K562 (cell line): ENCODE data around the gene AHSP. TPM values are rescaled to one million over a fixed set of nuclear protein-coding genes. Genes with fewer than 3 reads are reported as not detected.

Experiments used
- BHLHE40 ChIP-seq: IDR thresholded peaks from 2 replicates; pipeline ENCODE4 v1.6.1; 2011; ENCODE audit warnings: low read length, improper control_type of control experiment
- CCNT2 ChIP-seq: IDR thresholded peaks from 2 replicates; pipeline ENCODE4 v1.6.1; 2011; ENCODE audit warnings: borderline replicate concordance, low read depth, mild to moderate bottlenecking, moderate library complexity, mixed read lengths, low read length; ENCODE audit not compliant: insufficient read length; ENCODE audit errors: extremely low read depth
- EP300 ChIP-seq: IDR thresholded peaks from 2 replicates; pipeline ENCODE4 v1.6.1; 2012; ENCODE audit warnings: low read length, improper control_type of control experiment
- HNRNPLL ChIP-seq: fragments of 200-400 bp; formaldehyde crosslinking; IDR thresholded peaks from 2 replicates; pipeline ENCODE4 v1.6.1; 2017; ENCODE audit warnings: low read length, low read depth, mild to moderate bottlenecking; ENCODE audit not compliant: poor library complexity, severe bottlenecking
- JUND ChIP-seq, 2 experiments: IDR thresholded peaks; 2 replicates in 1 of 2; 3 replicates in 1 of 2; pipeline ENCODE4 v1.6.1; 2011; ENCODE audit warnings: borderline replicate concordance in 2 of 2, low read depth in 2 of 2, low read length in 2 of 2, improper control_type of control experiment in 1 of 2, missing biosample characterization in 1 of 2, missing genetic modification characterization in 1 of 2, missing genetic modification reagents in 1 of 2
- L3MBTL2 ChIP-seq: fragments of 450-650 bp; IDR thresholded peaks from 2 replicates; pipeline ENCODE4 v1.6.1; 2016; ENCODE audit warnings: mild to moderate bottlenecking, moderate library complexity
- MEIS2 ChIP-seq: fragments of 450-650 bp; IDR thresholded peaks from 2 replicates; pipeline ENCODE4 v1.6.1; 2014; ENCODE audit warnings: mild to moderate bottlenecking; ENCODE audit not compliant: partially characterized antibody
- MTA2 ChIP-seq: fragments of 450-650 bp; IDR thresholded peaks from 2 replicates; pipeline ENCODE4 v1.6.1; 2016; ENCODE audit warnings: low read depth
- NCOR1 ChIP-seq: fragments of 450-650 bp; IDR thresholded peaks from 2 replicates; pipeline ENCODE4 v1.6.1; 2016; ENCODE audit warnings: mild to moderate bottlenecking, moderate library complexity
- SMARCA4 ChIP-seq: fragments of 450-650 bp; IDR thresholded peaks from 2 replicates; pipeline ENCODE4 v1.6.1; 2016
- SMARCE1 ChIP-seq: fragments of 450-650 bp; IDR thresholded peaks from 2 replicates; pipeline ENCODE4 v1.7.1; 2016; ENCODE audit warnings: mild to moderate bottlenecking
- SMC3 ChIP-seq: conservative IDR thresholded peaks from 2 replicates; pipeline ENCODE4 v1.6.1; 2011; ENCODE audit warnings: low read depth, low read length, improper control_type of control experiment; ENCODE audit not compliant: insufficient read depth
- TCF3 ChIP-seq: sonication (generic); formaldehyde crosslinking; IDR thresholded peaks from 2 replicates; pipeline ENCODE4 v1.4.0; 2020; ENCODE audit warnings: mild to moderate bottlenecking, missing genetic modification reagents
- TEAD4 ChIP-seq, 2 experiments: sonication (generic) in 1 of 2; formaldehyde crosslinking in 1 of 2; IDR thresholded peaks; 2 replicates each; pipeline versions ENCODE4 v1.6.1 to v1.8.0; 2012 to 2022; ENCODE audit warnings: borderline replicate concordance in 1 of 2, inconsistent platforms in 1 of 2, low read length in 1 of 2, mild to moderate bottlenecking in 1 of 2, missing genetic modification reagents in 1 of 2
- TRIM24 ChIP-seq, 2 experiments: fragments of 450-650 bp; IDR thresholded peaks; 2 replicates each; pipeline ENCODE4 v1.6.1; 2016
- ZNF384 ChIP-seq: IDR thresholded peaks from 2 replicates; pipeline ENCODE4 v1.6.1; 2012; ENCODE audit warnings: low read depth, low read length, improper control_type of control experiment
- polyA plus RNA-seq, 8 experiments: library from polyadenylated mRNA; depleted of rRNA in 4 of 8; stranded (reverse) in 5 of 8; unstranded in 3 of 8; fragments of >200 nt; fragmentation: Nextera tagmentation in 2 of 8; fragmentation: Illumina TruSeq in 1 of 8; extraction: Ambion mirVana in 2 of 8; extraction: Trizol in 1 of 8; gene quantifications; 2 replicates each; pipeline versions ENCODE4 v1.2.1 to v1.2.3, GENCODE V29; 2011 to 2014; ENCODE audit warnings: inconsistent platforms in 1 of 8, missing spikeins in 1 of 8
- total RNA-seq, 7 experiments: library from RNA; depleted of rRNA in 6 of 7; stranded (reverse); fragments of >200 nt in 6 of 7; fragmentation: Illumina TruSeq in 2 of 7; extraction: Trizol in 2 of 7; gene quantifications; 2 replicates each; pipeline versions ENCODE4 v1.2.1 to v1.2.3, GENCODE V29; 2011 to 2021; ENCODE audit warnings: low replicate concordance in 1 of 7
- TF ChIP-seq, protein P1 (sequence below), 2 experiments: fragments of 450-650 bp in 1 of 2; sonication (generic) in 1 of 2; formaldehyde crosslinking in 1 of 2; IDR thresholded peaks; 2 replicates each; pipeline versions ENCODE4 v1.7.1 to v1.9.0; 2016 to 2022; ENCODE audit warnings: inconsistent platforms in 1 of 2, mild to moderate bottlenecking in 1 of 2, missing genetic modification reagents in 1 of 2
- TF ChIP-seq, protein P2 (sequence below): fragments of 250-450 bp; sonication (Bioruptor Pico); IDR thresholded peaks from 2 replicates; pipeline ENCODE4 v1.5.0; 2021

The AHSP gene
- total and polyA plus RNA-seq, 9 of the 15 experiments (the other 6 are each of a cell fraction or from before 2014, with no cell fraction given): 6.6 to 99.1 (median 25.8) TPM

DNA sequence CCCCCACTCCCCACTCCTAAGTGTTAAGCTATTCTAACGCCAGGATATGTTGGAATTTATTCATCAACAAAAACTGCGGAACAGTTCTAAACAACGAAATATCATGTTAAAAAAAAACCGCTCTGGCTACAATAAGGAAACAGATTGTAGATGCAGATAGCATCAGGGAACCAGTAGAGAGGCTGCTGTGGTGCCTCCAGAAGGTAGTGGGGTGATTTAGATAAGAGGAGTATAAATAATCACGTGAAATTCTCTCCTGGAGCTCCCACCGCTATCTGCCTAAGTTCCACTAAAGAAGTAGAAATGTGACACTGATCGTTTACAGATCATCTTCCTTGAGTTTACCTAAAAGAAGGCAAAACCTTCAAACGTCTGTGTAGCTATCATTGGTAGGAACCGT is 8.0 kb downstream of the AHSP start (continued):
- peak; percentile 78 for TF ChIP-seq ZNF384
- peak; percentile 65 for TF ChIP-seq TCF3
- peak; percentile 71 for TF ChIP-seq MTA2
- peak; percentile 46 for TF ChIP-seq MEIS2
- peak; percentile 79 for TF ChIP-seq BHLHE40
- TF ChIP-seq HNRNPLL: peak; percentile 78
- no peak for TF ChIP-seq JUND (IDR thresholded peaks at IDR 0.05; ENCODE audit: borderline replicate concordance, low read depth, low read length)
- TF ChIP-seq JUND (tag; IDR thresholded peaks at IDR 0.05; ENCODE audit: borderline replicate concordance, low read depth, low read length): no peak
- peak; percentile 77 for TF ChIP-seq EP300
- TF ChIP-seq TRIM24 (IDR thresholded peaks at IDR 0.05): 0 out of 4 replicates have a peak, but pooled peaks of 1 of the 2 experiments have one; percentile 34
- TF ChIP-seq SMARCA4: peak; percentile 68; the same call in 1 of the 2 replicates
- TF ChIP-seq SMARCE1: peak; percentile 63; the same call in 1 of the 2 replicates
- TF ChIP-seq L3MBTL2: 0 out of 2 replicates have a peak, but pooled peaks have one; percentile 37
- TF ChIP-seq NCOR1: peak; percentile 47
- peak; percentile 84 for TF ChIP-seq TEAD4 (IDR thresholded peaks at IDR 0.05; ENCODE audit: low read length)
- no peak for TF ChIP-seq TEAD4 (CRISPR knock-in tag; IDR thresholded peaks at IDR 0.05; ENCODE audit: borderline replicate concordance)
- no peak for TF ChIP-seq SMC3
- TF ChIP-seq, protein P1, sequence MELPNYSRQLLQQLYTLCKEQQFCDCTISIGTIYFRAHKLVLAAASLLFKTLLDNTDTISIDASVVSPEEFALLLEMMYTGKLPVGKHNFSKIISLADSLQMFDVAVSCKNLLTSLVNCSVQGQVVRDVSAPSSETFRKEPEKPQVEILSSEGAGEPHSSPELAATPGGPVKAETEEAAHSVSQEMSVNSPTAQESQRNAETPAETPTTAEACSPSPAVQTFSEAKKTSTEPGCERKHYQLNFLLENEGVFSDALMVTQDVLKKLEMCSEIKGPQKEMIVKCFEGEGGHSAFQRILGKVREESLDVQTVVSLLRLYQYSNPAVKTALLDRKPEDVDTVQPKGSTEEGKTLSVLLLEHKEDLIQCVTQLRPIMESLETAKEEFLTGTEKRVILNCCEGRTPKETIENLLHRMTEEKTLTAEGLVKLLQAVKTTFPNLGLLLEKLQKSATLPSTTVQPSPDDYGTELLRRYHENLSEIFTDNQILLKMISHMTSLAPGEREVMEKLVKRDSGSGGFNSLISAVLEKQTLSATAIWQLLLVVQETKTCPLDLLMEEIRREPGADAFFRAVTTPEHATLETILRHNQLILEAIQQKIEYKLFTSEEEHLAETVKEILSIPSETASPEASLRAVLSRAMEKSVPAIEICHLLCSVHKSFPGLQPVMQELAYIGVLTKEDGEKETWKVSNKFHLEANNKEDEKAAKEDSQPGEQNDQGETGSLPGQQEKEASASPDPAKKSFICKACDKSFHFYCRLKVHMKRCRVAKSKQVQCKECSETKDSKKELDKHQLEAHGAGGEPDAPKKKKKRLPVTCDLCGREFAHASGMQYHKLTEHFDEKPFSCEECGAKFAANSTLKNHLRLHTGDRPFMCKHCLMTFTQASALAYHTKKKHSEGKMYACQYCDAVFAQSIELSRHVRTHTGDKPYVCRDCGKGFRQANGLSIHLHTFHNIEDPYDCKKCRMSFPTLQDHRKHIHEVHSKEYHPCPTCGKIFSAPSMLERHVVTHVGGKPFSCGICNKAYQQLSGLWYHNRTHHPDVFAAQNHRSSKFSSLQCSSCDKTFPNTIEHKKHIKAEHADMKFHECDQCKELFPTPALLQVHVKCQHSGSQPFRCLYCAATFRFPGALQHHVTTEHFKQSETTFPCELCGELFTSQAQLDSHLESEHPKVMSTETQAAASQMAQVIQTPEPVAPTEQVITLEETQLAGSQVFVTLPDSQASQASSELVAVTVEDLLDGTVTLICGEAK (IDR thresholded peaks at IDR 0.05): 0 out of 2 replicates have a peak, but pooled peaks have one; percentile 31
- TF ChIP-seq, protein P1 (CRISPR knock-in tag; IDR thresholded peaks at IDR 0.05): no peak
- peak; percentile 30 for TF ChIP-seq CCNT2
- TF ChIP-seq, protein P2, sequence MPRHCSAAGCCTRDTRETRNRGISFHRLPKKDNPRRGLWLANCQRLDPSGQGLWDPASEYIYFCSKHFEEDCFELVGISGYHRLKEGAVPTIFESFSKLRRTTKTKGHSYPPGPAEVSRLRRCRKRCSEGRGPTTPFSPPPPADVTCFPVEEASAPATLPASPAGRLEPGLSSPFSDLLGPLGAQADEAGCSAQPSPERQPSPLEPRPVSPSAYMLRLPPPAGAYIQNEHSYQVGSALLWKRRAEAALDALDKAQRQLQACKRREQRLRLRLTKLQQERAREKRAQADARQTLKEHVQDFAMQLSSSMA (CRISPR knock-in tag): no peak
